Hepatocyte (in vitro differentiated cells): ENCODE measurements around the gene DENND4C.

Experiments used
- EZH2 ChIP-seq: fragments of 200-600 bp; sonication (generic); IDR thresholded peaks from 2 replicates; pipeline ENCODE4 v1.6.1; 2016; ENCODE audit warnings: antibody characterized with exemption, mild to moderate bottlenecking, borderline replicate concordance
- TF ChIP-seq, protein P1 (sequence below): fragments of 200-600 bp; sonication (generic); IDR thresholded peaks from 2 replicates; pipeline ENCODE4 v1.5.1; 2016; ENCODE audit warnings: antibody characterized with exemption, mild to moderate bottlenecking; ENCODE audit not compliant: poor library complexity

DNA sequence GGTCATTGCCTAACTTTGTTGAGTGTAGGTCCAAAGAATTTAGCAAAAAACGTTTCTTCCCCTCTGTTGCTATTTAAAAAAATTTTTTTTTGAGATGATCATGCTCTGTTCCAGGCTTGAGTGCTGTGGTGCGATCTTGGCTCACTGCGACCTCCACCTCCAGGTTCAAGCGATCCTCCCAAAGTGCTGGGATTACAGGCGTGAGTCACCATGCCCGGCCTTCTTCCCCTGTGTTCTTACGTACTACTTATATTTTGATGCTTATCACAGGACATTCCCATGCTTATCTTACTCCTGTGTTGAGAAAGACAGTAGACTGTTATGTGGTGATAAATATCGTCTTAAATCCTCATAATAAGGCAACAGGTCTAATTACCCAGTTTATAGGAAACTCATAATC is 180.8 kb downstream of the DENND4C start:
- TF ChIP-seq, protein P1, sequence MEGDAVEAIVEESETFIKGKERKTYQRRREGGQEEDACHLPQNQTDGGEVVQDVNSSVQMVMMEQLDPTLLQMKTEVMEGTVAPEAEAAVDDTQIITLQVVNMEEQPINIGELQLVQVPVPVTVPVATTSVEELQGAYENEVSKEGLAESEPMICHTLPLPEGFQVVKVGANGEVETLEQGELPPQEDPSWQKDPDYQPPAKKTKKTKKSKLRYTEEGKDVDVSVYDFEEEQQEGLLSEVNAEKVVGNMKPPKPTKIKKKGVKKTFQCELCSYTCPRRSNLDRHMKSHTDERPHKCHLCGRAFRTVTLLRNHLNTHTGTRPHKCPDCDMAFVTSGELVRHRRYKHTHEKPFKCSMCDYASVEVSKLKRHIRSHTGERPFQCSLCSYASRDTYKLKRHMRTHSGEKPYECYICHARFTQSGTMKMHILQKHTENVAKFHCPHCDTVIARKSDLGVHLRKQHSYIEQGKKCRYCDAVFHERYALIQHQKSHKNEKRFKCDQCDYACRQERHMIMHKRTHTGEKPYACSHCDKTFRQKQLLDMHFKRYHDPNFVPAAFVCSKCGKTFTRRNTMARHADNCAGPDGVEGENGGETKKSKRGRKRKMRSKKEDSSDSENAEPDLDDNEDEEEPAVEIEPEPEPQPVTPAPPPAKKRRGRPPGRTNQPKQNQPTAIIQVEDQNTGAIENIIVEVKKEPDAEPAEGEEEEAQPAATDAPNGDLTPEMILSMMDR, result no peak
- TF ChIP-seq EZH2, result no peak
